Right lung (tissue), 5 donors: ENCODE data around the gene MAP7D3. TPM values are rescaled to one million over a fixed set of nuclear protein-coding genes. Genes with fewer than 3 reads are reported as not detected.

Experiments used
- DNase-seq, 2 donors: peaks; one replicate each; pipeline ENCODE4 v3.0.0-alpha.2; 2013
- polyA plus RNA-seq, 5 donors: library from polyadenylated mRNA; unstranded; fragments of 120-200 nt; gene quantifications; one replicate each; pipeline versions ENCODE4 v1.2.1 to v1.2.3, GENCODE V29; 2013; ENCODE audit warnings: inconsistent platforms in 1 of 5, low replicate concordance in 1 of 5; ENCODE audit not compliant: insufficient read length in 5 of 5, insufficient read depth in 1 of 5

MAP7D3 gene
- polyA plus RNA-seq, 5 donors, result 13.7 to 19.1 (median 16.9) TPM

- DNase-seq, result no peak
Observed at GRCh38 chrX:136205882-136206380, 45.3 kb downstream of the MAP7D3 start.

DNA sequence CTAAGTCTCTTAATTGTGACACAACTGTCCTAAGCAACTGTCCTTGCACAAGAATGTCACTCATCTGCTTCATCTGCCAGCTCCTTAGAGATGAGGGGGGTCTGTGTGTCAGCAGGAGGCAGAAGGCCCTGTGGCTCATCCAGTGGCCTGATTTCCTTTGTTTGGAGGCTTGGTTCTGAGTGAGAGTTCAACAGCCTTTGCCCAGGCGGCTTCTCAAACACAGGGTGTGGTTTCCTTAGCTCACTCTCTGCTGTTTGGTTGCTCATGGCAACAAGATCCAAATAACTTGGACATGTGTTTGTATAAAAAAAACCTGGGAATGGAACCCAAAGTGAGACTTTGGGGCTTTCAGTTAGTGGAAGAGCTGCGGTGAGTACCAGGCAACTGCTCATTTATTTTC, 46.6 kb downstream of the MAP7D3 start:
- DNase-seq, result no peak

- DNase-seq, result no peak
Observed at GRCh38 chrX:136203951-136204350, 47.2 kb downstream of the MAP7D3 start.

- DNase-seq, result no peak
Observed at GRCh38 chrX:136203438-136203837, 47.8 kb downstream of the MAP7D3 start.

GRCh38 chrX:136202889-136203288, 48.3 kb downstream of the MAP7D3 start:
- DNase-seq, result no peak

- DNase-seq, result no peak
Observed at GRCh38 chrX:136201601-136202000, 49.6 kb downstream of the MAP7D3 start.

GRCh38 chrX:136200466-136200865, 50.7 kb downstream of the MAP7D3 start:
- no peak for DNase-seq

- no peak for DNase-seq
Observed at GRCh38 chrX:136199365-136199764, 51.8 kb downstream of the MAP7D3 start.

DNA sequence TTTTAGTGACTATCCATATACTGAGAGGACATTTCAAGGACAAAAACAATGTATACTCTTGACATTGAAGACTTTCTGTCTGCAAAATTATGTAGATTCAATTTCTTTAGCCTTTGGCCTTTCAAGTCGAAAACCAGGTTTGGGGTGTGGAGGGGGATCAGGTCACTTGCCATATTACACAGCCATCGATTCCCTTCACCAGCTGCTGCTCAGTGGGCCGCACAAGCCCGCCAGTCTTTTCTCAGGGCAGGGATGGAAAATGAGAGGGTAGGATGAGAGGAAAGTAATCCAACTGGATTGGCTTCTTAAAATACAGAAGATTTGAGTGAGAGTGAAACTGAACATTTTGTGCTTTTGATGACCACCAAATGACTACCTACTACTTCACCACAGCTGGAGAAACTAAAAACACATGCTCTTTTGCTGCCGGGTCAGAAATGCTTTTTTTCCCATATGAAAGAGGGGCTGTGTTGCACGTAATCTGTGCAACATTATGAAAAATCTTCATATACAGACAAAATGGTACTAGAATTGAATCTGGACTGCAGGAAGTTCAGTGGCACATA, 52.4 kb downstream of the MAP7D3 start:
- no peak for DNase-seq

DNA sequence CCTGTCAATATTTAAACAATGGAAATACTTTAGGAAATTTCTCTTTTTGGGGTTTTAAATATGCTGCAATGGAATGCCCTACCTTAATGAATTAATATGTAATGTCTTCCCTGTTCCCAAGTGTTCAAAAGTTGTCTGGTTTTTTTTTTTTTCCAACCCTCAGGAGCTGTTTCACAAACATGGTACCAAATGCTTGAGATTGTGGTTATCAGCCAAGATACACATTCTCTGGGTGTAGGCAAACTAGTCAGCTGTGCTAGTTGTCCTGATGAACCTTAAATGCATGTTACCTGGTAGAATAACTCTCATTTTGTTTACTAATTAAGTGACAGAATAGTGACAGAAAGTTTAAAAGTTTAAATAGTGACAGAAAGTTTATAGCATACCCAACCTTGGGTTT, 53.2 kb downstream of the MAP7D3 start:
- no peak for DNase-seq

GRCh38 chrX:136196691-136197155, 54.5 kb downstream of the MAP7D3 start:
- no peak for DNase-seq

DNA sequence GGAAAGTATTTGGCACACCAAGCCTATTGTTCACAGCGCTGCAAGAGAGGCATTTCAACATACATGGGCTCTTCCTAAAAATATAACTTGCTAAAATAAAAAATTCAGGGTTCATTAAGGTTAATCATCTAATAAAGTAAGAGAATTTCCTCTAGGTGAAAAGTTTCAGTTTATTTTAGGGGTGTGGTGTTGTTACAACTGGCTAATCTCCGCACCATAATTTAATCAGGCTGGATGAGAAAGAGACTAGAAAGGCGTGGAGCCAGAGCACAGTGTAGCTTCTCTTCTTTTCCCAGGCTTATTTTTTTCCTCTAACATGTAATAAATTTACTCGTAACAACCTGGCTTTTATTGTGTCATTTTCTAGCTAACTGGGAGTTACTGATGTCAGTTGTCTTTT, 56.0 kb downstream of the MAP7D3 start:
- DNase-seq, result no peak

DNA sequence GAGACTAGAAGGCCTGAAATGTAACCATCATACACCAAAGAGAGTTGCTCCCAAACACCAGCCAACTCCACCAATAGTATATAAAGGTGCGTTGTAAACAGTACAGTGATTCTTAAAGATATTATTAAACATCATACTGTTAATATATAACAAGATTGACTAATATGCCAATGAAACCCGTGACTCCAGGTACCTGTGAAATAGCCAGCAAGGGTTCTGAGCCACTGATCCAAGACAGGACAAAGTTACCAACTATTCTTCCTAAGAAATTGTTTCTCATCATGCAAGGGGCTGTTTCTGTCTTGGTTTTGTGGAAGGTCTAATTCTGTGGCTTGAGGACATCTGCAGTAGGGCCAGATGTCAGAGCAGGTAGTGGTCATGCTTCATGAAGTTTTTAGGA, 56.7 kb downstream of the MAP7D3 start:
- DNase-seq, result no peak

- no peak for DNase-seq
Observed at GRCh38 chrX:136193771-136194170, 57.4 kb downstream of the MAP7D3 start.

- no peak for DNase-seq
Observed at GRCh38 chrX:136192839-136193414, 58.3 kb downstream of the MAP7D3 start.

DNA sequence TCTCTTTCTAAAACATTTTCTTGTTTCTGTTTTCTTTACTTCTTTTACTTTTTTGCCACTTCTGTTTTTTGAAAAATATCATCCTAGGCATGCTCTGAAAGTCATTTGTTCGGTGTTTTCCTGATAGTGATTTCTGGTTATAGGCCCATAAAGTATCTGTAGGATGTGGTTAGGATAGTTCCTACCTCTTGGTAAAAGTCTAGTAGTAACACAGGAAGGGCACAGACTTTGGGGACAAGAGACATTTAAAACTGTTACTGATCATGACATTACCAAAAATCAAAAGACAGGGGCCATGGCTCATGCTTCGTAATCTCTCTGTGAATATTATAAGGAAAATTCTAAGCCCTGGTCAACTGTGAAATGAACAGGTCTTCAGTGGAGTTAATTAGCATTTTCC, 59.1 kb downstream of the MAP7D3 start:
- no peak for DNase-seq

DNA sequence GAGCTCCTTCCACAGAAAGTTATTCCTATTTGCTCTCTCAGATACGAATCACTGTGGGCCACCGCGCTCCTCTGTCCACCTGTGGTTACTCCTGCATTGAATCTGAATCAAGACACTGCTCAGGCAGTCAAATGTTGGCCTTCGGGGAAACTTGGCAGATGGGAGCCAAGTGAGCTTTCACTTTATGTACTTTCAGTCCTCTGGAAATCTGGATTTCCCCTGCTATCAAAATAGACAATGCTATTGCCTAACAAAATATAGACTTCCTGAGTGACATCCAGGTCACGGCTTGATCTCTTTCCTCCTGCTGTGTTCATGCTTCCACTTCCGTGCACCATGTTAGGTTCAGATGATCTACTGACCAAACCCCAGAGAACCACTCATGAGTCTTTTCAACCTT, 60.0 kb downstream of the MAP7D3 start:
- no peak for DNase-seq

DNA sequence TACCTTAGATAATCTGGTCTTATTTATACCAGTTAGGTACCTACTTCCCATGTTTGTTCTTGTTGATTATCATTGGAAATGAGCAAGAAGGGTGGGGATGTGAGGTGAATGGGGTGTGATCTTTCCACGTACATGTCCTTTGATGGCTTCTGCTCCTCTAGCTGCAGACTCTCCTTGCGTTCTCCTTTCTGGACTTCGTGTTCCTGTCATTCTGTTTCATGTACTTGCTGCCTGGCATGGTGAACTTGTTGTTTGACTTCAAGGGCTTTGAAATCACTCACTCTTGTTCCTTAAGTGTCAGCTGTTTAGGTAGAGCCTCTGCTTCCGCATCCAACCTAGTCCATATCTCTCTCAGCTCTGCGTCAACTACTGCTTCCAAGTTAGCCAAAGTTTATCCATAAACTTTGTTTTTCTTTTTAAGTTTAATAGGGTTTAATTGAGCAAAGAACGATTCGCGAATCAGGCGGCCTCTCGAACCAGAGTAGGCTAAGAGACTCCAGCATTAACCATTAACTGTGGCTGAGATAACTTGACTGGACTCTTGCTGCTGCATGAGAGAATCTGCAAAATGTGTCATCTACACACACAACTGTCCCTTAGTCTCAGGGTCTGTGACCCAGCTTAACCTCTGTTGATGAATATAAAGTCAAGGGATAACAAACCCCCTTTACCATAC, 61.0 kb downstream of the MAP7D3 start:
- no peak for DNase-seq

DNA sequence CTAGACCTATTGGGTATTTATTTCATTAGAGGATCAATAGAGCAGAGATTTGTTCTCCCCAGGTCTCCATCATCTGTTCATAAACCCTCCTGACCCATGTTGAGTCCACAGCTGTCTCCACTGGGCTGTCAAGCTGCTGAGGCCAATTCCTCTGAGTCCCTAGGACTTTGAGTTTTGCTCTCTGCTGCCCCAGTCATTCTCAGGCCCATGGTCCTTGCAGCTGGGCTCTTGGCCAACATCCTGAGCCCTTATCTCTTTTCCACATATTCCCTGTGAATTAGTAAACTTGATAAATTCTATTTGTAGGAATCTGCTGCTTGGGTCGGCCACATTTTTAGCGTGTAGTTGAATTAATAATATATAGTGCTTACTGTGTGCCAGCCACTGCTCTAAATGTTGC, 62.0 kb downstream of the MAP7D3 start:
- no peak for DNase-seq

DNA sequence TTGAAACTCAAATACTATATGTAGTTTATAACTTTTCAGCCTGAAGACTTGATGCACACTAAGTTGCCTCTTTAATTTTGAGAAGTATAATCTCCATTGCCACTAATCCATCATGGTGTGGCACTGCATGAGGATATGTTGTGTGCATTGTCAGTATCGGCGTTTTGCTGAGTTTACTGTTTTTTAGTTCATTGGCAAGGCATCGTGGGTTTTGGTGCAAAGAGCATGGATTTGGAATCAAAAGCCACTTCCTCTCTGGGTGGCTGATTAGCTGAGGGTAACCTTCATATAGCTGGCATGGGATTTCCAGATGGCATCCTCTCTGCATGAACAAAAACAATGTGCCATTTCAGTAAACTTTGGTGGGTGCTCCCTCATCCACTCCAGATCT, 65.2 kb downstream of the MAP7D3 start:
- DNase-seq, result no peak

DNA sequence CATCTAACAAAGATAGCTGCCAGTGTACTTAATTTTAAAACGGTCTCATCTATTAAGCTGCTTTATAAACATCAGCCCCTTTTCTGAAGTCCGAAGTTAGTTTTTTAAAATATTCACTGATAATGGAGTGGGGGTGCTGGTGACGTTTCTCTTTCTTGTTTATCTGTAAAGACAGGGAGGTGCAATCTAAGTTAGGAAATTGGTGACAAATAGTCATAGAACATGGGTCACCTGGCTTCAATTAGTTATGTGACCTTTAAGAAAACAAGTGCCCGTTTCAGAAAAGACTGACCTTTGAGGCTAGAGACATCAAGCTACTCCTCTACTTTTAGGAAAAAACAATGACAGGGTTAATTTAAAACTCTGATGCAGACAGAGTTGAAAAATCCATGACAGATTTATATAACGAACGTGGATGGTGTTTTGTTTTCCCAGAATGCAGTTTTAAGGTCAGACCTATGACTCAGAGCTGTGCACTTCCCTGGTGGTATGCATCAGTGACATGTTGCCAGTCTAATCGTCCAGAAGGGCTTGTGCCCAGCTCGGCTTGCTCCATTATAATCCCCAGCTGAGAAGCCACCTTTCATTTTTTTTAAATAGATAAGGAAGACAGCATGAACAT, 65.7 kb downstream of the MAP7D3 start:
- no peak for DNase-seq

GRCh38 chrX:136183917-136184316, 67.3 kb downstream of the MAP7D3 start:
- no peak for DNase-seq

DNA sequence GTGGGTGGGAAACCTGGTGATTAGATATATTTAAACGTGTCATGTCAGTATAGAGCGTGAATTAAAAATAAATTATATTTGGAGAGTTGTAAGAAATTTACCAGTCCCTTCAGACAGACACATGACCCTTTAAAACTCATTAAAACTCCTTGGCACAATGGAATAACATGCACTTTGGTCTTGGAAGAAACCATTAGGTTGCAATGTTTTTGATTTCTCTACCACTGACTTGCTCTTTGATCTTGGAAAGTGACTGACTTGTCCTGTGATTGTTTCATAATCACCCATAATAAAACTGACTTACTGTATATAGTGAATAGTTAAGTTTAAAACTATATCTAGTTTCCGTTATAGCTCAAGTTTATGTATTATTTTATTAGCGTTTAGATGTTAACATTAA, 68.0 kb downstream of the MAP7D3 start:
- DNase-seq, result no peak
